C4-2B (cell line): ENCODE measurements around the gene SOX5.

ENCODE experiments used
- H3K27ac ChIP-seq: fragments of 450-650 bp; 2 replicates; pipeline ENCODE4 v1.5.1; 2017
- CTCF ChIP-seq: fragments of 450-650 bp; conservative IDR thresholded peaks from 2 replicates; pipeline ENCODE4 v1.5.1; 2017; ENCODE audit warnings: mild to moderate bottlenecking
- ZFX ChIP-seq: fragments of 450-650 bp; IDR thresholded peaks from 2 replicates; pipeline ENCODE4 v1.6.1; 2017

SOX5 gene

GRCh38 chr12:23950775-23951451 is 1.4 kb upstream of the SOX5 start:
- H3K27ac ChIP-seq = no peak overlapping the region
- no peak for TF ChIP-seq CTCF
- no peak for TF ChIP-seq ZFX

GRCh38 chr12:23950210-23950774 is 822 bp upstream of the SOX5 start:
- TF ChIP-seq ZFX (no peak), CTCF (no peak)
- H3K27ac ChIP-seq = no peak overlapping the region

DNA sequence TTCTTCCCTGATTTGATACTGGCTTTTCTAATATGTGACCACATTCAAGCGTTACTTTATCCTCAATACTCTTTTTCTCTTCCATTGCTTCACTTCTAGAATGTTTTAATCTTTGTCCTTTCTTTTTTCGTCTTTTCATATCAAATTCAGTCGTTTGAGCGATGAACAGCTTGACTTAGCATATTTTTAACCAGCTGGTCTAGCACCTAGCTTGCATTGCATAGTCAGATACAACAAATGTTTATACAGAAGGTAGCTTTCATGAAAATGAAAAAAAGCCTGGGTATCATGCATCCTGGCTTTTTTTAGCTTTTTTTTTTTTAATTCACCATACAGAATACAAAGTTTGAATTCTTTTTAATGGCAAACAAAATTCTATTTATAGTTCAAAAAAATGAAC is 1.2 kb downstream of the SOX5 start:
- H3K27ac ChIP-seq = no peak overlapping the region
- no peak for TF ChIP-seq CTCF
- TF ChIP-seq ZFX = no peak

- H3K27ac ChIP-seq = no peak overlapping the region
- TF ChIP-seq CTCF (no peak; the same call in 1 of the 2 replicates), ZFX (no peak)
Observed at GRCh38 chr12:23947395-23947794, 2.1 kb downstream of the SOX5 start.

GRCh38 chr12:23945249-23945648 is 4.2 kb downstream of the SOX5 start:
- TF ChIP-seq ZFX (no peak), CTCF (no peak)

DNA sequence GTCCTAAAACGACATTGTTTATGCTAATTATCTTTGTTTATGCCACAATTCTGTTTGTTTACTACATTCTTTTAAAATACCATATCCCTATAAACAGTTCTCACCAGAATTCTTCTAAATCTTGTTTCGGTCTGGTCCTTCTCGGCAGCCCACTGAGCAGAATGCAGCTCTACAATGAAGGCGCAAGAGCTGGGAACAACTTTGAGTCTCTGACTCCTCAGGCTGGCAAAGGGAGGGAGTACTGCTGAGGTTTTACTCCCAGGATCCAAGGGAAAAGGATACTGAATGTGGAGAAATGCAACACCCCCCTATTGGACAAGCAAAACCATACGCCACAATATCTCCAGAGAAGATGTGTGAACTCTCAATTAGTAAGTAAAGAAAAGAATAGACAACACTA is 5.4 kb downstream of the SOX5 start:
- H3K27ac ChIP-seq = no peak overlapping the region
- no peak for TF ChIP-seq CTCF

More at GRCh38 chr12:23945249-23945648, 4.2 kb downstream of the SOX5 start:
- no peak overlapping the region for H3K27ac ChIP-seq

GRCh38 chr12:23942841-23943240 is 6.6 kb downstream of the SOX5 start:
- TF ChIP-seq CTCF (no peak), ZFX (no peak)
- no peak overlapping the region for H3K27ac ChIP-seq
